ENCODE measurements around the gene SENP2. TPM values are rescaled to one million over a fixed set of nuclear protein-coding genes. Genes with fewer than 3 reads are reported as not detected.

Gene SENP2
- total and polyA plus RNA-seq, 9 of the 15 experiments (the other 6 are each of a cell fraction or from before 2014, with no cell fraction given): 11.8 to 67.1 (median 41.1) TPM

DNA sequence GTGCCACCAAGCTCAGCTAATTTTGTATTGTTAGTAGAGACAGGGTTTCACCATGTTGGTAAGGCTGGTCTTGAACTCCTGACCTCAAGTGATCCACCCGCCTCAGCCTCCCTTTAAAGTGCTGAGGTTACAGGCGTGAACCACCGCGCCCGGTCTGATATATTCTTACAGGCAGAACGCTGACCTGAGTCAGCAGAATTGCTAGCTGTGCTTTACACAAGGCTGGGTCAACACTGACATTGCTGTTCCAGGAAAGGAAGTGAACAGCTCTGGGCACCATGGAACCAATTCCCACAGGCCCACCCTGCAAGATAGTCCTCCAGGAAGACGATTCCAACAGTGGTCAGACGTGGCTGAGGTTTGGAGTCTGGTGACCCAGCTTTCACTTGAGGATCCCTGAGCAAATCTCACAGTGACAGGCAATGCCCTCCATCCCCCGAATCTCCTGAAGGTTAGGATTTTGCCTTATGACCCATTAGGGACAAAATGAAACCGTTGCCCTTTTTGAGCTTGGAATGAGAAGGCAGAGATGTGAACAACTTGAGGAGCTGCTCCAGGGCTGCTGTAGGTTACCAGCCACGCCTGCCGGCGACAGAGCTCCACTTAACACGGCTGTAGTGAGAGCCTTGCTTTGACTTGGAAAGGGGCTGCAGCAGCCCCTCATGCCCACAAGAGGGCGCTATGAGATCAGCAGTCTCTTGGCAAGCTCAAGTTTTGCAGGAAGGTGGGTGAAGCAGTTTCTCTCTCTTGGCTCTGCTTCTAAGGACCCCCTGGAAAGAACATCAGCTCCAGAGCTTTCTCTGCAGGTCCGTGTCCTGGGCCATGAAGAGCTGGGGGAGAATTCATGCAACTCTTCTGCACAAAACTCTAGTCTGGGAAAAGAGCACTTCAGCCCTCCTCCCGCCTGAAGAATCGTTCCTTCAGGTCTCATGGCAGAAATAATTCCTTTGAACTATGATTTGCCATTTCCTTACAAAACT is 74.1 kb downstream of the SENP2 start (continued):
- TF ChIP-seq, protein P1, sequence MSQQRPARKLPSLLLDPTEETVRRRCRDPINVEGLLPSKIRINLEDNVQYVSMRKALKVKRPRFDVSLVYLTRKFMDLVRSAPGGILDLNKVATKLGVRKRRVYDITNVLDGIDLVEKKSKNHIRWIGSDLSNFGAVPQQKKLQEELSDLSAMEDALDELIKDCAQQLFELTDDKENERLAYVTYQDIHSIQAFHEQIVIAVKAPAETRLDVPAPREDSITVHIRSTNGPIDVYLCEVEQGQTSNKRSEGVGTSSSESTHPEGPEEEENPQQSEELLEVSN (IDR thresholded peaks at IDR 0.05; ENCODE audit: borderline replicate concordance in 1 of 2, extremely low read depth in 1 of 2, insufficient read depth in 1 of 2, insufficient read length in 1 of 2, low read depth in 1 of 2, low read length in 1 of 2, poor library complexity in 1 of 2, severe bottlenecking in 1 of 2): no peak
- TF ChIP-seq, protein P2, sequence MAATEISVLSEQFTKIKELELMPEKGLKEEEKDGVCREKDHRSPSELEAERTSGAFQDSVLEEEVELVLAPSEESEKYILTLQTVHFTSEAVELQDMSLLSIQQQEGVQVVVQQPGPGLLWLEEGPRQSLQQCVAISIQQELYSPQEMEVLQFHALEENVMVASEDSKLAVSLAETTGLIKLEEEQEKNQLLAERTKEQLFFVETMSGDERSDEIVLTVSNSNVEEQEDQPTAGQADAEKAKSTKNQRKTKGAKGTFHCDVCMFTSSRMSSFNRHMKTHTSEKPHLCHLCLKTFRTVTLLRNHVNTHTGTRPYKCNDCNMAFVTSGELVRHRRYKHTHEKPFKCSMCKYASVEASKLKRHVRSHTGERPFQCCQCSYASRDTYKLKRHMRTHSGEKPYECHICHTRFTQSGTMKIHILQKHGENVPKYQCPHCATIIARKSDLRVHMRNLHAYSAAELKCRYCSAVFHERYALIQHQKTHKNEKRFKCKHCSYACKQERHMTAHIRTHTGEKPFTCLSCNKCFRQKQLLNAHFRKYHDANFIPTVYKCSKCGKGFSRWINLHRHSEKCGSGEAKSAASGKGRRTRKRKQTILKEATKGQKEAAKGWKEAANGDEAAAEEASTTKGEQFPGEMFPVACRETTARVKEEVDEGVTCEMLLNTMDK (IDR thresholded peaks at IDR 0.05; ENCODE audit: borderline replicate concordance, insufficient read depth, low read depth, low read length, poor library complexity, severe bottlenecking): peak; percentile 84
- no peak for TF ChIP-seq TCF15 (CRISPR knock-in tag; IDR thresholded peaks at IDR 0.05)
- TF ChIP-seq E2F5 (CRISPR knock-in tag; IDR thresholded peaks at IDR 0.05): no peak
- no peak for TF ChIP-seq NFATC3 (IDR thresholded peaks at IDR 0.05)
- TF ChIP-seq FOXP4 (CRISPR knock-in tag; IDR thresholded peaks at IDR 0.05; ENCODE audit: borderline replicate concordance): no peak
- no peak for TF ChIP-seq PHF21A (IDR thresholded peaks at IDR 0.05; ENCODE audit: borderline replicate concordance, low read depth)
- TF ChIP-seq, protein P3, sequence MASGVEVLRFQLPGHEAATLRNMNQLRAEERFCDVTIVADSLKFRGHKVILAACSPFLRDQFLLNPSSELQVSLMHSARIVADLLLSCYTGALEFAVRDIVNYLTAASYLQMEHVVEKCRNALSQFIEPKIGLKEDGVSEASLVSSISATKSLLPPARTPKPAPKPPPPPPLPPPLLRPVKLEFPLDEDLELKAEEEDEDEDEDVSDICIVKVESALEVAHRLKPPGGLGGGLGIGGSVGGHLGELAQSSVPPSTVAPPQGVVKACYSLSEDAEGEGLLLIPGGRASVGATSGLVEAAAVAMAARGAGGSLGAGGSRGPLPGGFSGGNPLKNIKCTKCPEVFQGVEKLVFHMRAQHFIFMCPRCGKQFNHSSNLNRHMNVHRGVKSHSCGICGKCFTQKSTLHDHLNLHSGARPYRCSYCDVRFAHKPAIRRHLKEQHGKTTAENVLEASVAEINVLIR (CRISPR knock-in tag; IDR thresholded peaks at IDR 0.05): no peak
- TF ChIP-seq TRIM24 (IDR thresholded peaks at IDR 0.05): no peak
- TF ChIP-seq NFYB (IDR thresholded peaks at IDR 0.05; ENCODE audit: extremely low read depth, insufficient read length): no peak
- TF ChIP-seq NFIC (IDR thresholded peaks at IDR 0.05): no peak
- TF ChIP-seq BRD4 (IDR thresholded peaks at IDR 0.05): no peak
